Panc1 (cell line): ENCODE measurements around the gene SNRPD3. TPM values are rescaled to one million over a fixed set of nuclear protein-coding genes. Genes with fewer than 3 reads are reported as not detected.

ENCODE experiments used
- ATAC-seq: fragments of 200-7000 bp; cut with Tn5 transposase; 2 replicates; pipeline ENCODE4 v1.9.1; 2020; ENCODE audit warnings: mild to moderate bottlenecking, moderate library complexity
- Bru-seq: library from RNA; stranded (reverse); fragments of 400-500 nt; gene quantifications from one replicate; lab custom pipeline; 2021; lab: Mats Ljungman, UMichigan
- BruChase-seq, 2 experiments: library from RNA; stranded (reverse); fragments of 400-500 nt; gene quantifications; one replicate each; lab custom pipeline; 2021; lab: Mats Ljungman, UMichigan
- BruUV-seq: library from RNA; stranded (reverse); fragments of 400-500 nt; replicated peaks from 2 replicates; lab custom pipeline; 2021; lab: Mats Ljungman, UMichigan
- CTCF ChIA-PET: fragments of 300-600 bp; sonication (Branson Sonifier 250); formaldehyde crosslinking; loops from one replicate; lab custom pipeline; 2022; ENCODE audit warnings: antibody characterized with exemption; lab: Charles Lee
- POLR2A ChIA-PET: fragments of 300-600 bp; sonication (Branson Sonifier 250); formaldehyde crosslinking; loops from one replicate; lab custom pipeline; 2022; ENCODE audit warnings: antibody characterized with exemption; lab: Charles Lee
- DNase-seq: peaks from one replicate; pipeline ENCODE4 v3.0.0-alpha.2; 2010; ENCODE audit warnings: low read depth, low spot score
- H3K27ac ChIP-seq: 2 replicates; pipeline ENCODE4 v1.5.1; 2011; ENCODE audit warnings: mild to moderate bottlenecking, low read length, inconsistent platforms
- H3K27me3 ChIP-seq: fragments of 200-500 bp; sonication (Bioruptor generic); 2 replicates; pipeline ENCODE4 v1.6.0; 2014; ENCODE audit warnings: low read length, inconsistent platforms; ENCODE audit not compliant: control insufficient read depth, insufficient read depth
- H3K36me3 ChIP-seq: fragments of 200-500 bp; sonication (Bioruptor generic); 2 replicates; pipeline ENCODE4 v1.5.1; 2014; ENCODE audit warnings: inconsistent platforms, mild to moderate bottlenecking, low read length, moderate library complexity; ENCODE audit not compliant: control insufficient read depth, insufficient read depth
- H3K4me1 ChIP-seq: 2 replicates; pipeline ENCODE4 v1.5.1; 2011; ENCODE audit warnings: inconsistent platforms, mild to moderate bottlenecking, low read length, moderate library complexity; ENCODE audit not compliant: control insufficient read depth, insufficient read depth
- H3K4me3 ChIP-seq, 2 experiments: 2 replicates each; pipeline ENCODE4 v1.5.1; 2011 to 2012; ENCODE audit warnings: low read depth in 2 of 2, low read length in 2 of 2, mild to moderate bottlenecking in 2 of 2, inconsistent platforms in 1 of 2, moderate library complexity in 1 of 2
- H3K9me3 ChIP-seq: fragments of 200-500 bp; sonication (Bioruptor generic); 2 replicates; pipeline ENCODE4 v1.5.1; 2014; ENCODE audit warnings: low read depth, mild to moderate bottlenecking, inconsistent platforms, low read length, moderate library complexity; ENCODE audit not compliant: control insufficient read depth, insufficient read depth
- POLR2AphosphoS5 ChIP-seq: IDR thresholded peaks from 2 replicates; pipeline ENCODE4 v1.6.1; 2012; ENCODE audit warnings: mild to moderate bottlenecking, low read depth, low read length, moderate library complexity
- SIN3A ChIP-seq: IDR thresholded peaks from 2 replicates; pipeline ENCODE4 v1.6.1; 2012; ENCODE audit warnings: low read depth, mild to moderate bottlenecking, low read length, moderate library complexity, borderline replicate concordance; ENCODE audit not compliant: insufficient read depth
- TCF7L2 ChIP-seq: IDR thresholded peaks from 2 replicates; pipeline ENCODE4 v1.6.1; 2011; ENCODE audit warnings: mild to moderate bottlenecking, low read depth, low read length, inconsistent platforms
- in situ Hi-C: cut with HindIII; loops from 2 replicates; pipeline ENCODE4 v1.10.0; 2016; ENCODE audit warnings: low sequenced_read_pairs, low pct_unique_long_range_greater_than_20kb
- intact Hi-C: fragments of 100-400 bp; cut with micrococcal nuclease; formaldehyde crosslinking; loops from one replicate; pipeline ENCODE4 v1.10.0; 2022; ENCODE audit not compliant: unreplicated experiment
- long read RNA-seq: library from polyadenylated mRNA; unstranded; transcript quantifications from one replicate; pipeline ENCODE4 v2.0.0, GENCODE V29; 2021; ENCODE audit not compliant: unreplicated experiment
- polyA plus RNA-seq: library from polyadenylated mRNA; unstranded; fragments of >200 nt; gene quantifications from one replicate; pipeline ENCODE4 v1.2.1, GENCODE V29; 2012; ENCODE audit warnings: missing spikeins; ENCODE audit not compliant: insufficient read length
- total RNA-seq: library from RNA; stranded (reverse); gene quantifications from one replicate; pipeline ENCODE4 v1.2.1, GENCODE V29; 2021; ENCODE audit not compliant: unreplicated experiment
- TF ChIP-seq, protein P1 (sequence below), 2 experiments: IDR thresholded peaks; 2 replicates each; pipeline ENCODE4 v1.6.1; 2011 to 2012; ENCODE audit warnings: low read depth in 2 of 2, control low read depth in 1 of 2, low read length in 1 of 2, mild to moderate bottlenecking in 1 of 2, moderate library complexity in 1 of 2; ENCODE audit not compliant: insufficient read depth in 1 of 2
- TF ChIP-seq, protein P2 (sequence below): fragments of 450-650 bp; IDR thresholded peaks from 2 replicates; pipeline ENCODE4 v1.5.1; 2017; ENCODE audit warnings: mild to moderate bottlenecking

The SNRPD3 gene
- total RNA-seq = 89.4 TPM
- polyA plus RNA-seq = 131 TPM
- Bru-seq, nascent RNA = percentile 81 among the genes with signal in this experiment
- percentile 78 among the genes with signal in this experiment for BruChase-seq, experiment 1, labeled RNA remaining after a 2-hour chase
- BruChase-seq, experiment 2, labeled RNA remaining after a 6-hour chase = percentile 88 among the genes with signal in this experiment
- long read RNA-seq, transcript SNRPD3-201 (4 exons, 1,763 nt) = major isoform, 73 of 94 reads
- long read RNA-seq, partial matches to known transcripts = 17 of 94 reads
- long read RNA-seq, other reads (novel, unspliced or antisense) = 4 of 94 reads

DNA sequence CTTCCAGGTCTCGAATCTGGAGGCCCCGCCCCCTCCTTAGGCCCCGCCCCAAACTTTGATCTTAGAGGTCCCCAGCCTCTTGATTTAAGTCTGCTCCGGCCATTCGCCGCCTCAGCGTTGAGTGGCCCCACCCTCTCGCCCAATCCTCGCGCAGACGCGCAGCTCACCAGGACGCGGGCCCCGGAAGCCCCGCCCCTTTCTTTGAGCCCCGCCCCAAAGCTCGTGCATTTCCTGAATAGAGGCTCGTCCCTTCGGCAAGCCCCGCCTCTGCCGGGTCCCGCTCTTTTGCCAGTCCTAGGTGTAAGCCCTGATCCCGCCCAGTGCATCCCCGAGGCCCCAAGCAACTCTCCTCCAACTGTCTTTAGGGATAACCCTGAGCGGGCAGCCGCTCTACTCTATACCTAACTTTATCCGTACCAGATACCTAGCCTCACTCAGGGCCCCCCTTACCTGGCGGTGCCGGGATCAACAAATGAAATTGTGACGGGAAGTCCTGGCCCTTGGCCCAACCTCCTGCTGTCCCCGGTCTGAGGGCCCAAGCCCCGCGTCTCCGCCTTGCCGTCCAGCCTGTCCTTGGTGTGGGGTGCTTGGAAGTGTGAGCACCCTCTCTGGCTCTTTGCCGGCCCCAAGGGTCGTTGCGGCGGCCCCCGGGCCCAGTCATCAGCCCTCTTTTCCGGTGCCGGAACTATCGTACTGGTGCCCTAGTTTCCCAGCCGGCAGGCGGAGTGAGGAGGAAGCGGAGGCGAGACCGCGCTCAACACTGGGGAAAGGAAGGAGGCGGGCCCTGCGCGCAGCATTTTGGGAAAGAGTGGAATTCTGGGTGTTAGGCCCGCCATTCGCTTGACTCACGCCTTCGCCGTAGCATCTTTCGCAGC is at the start of gene SNRPD3:
Gene SNRPD3 (plus strand): TSS at position 835 of the 875 bp plus-strand sequence. CDS start 1,676 bp downstream, outside the sequence.
- TF ChIP-seq POLR2AphosphoS5 (peak; percentile 71), TCF7L2 (peak; percentile 57), SIN3A (0 out of 2 replicates have a peak, but pooled peaks have one; percentile 4)
- TF ChIP-seq, protein P1, sequence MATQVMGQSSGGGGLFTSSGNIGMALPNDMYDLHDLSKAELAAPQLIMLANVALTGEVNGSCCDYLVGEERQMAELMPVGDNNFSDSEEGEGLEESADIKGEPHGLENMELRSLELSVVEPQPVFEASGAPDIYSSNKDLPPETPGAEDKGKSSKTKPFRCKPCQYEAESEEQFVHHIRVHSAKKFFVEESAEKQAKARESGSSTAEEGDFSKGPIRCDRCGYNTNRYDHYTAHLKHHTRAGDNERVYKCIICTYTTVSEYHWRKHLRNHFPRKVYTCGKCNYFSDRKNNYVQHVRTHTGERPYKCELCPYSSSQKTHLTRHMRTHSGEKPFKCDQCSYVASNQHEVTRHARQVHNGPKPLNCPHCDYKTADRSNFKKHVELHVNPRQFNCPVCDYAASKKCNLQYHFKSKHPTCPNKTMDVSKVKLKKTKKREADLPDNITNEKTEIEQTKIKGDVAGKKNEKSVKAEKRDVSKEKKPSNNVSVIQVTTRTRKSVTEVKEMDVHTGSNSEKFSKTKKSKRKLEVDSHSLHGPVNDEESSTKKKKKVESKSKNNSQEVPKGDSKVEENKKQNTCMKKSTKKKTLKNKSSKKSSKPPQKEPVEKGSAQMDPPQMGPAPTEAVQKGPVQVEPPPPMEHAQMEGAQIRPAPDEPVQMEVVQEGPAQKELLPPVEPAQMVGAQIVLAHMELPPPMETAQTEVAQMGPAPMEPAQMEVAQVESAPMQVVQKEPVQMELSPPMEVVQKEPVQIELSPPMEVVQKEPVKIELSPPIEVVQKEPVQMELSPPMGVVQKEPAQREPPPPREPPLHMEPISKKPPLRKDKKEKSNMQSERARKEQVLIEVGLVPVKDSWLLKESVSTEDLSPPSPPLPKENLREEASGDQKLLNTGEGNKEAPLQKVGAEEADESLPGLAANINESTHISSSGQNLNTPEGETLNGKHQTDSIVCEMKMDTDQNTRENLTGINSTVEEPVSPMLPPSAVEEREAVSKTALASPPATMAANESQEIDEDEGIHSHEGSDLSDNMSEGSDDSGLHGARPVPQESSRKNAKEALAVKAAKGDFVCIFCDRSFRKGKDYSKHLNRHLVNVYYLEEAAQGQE (IDR thresholded peaks at IDR 0.05; ENCODE audit: insufficient read depth in 1 of 2, low read depth in 2 of 2, low read length in 1 of 2) = no peak
- TF ChIP-seq, protein P2, sequence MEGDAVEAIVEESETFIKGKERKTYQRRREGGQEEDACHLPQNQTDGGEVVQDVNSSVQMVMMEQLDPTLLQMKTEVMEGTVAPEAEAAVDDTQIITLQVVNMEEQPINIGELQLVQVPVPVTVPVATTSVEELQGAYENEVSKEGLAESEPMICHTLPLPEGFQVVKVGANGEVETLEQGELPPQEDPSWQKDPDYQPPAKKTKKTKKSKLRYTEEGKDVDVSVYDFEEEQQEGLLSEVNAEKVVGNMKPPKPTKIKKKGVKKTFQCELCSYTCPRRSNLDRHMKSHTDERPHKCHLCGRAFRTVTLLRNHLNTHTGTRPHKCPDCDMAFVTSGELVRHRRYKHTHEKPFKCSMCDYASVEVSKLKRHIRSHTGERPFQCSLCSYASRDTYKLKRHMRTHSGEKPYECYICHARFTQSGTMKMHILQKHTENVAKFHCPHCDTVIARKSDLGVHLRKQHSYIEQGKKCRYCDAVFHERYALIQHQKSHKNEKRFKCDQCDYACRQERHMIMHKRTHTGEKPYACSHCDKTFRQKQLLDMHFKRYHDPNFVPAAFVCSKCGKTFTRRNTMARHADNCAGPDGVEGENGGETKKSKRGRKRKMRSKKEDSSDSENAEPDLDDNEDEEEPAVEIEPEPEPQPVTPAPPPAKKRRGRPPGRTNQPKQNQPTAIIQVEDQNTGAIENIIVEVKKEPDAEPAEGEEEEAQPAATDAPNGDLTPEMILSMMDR = no peak
- ChIA-PET CTCF (interaction anchor here (0.6 kb wide), 1 partner anchor 132 kb away, joined by 8 read pairs; no protein-coding TSS in a partner anchor), POLR2A (interaction anchor here (0.6 kb wide), 2 partner anchors 139 to 540 kb away, joined by 5 to 7 read pairs; no protein-coding TSS in a partner anchor)
- H3K4me1 ChIP-seq = peaks cover 20% of the 10 kb centered on the region
- in situ Hi-C loops = no loop called here
- peaks cover 24% of the 10 kb centered on the region for H3K36me3 ChIP-seq
- intact Hi-C loops = no loop called here
- no peaks in the 10 kb centered on the region for H3K27me3 ChIP-seq
- H3K4me3 ChIP-seq = peak within 1 kb of the TSS; percentile 96 to 97
- H3K27ac ChIP-seq = peak within 1 kb of the TSS; percentile 95
- DNase-seq (peak; percentile 89), ATAC-seq (peak; percentile 93)
- no TSS peak for BruUV-seq
- H3K9me3 ChIP-seq = no peaks in the 10 kb centered on the region

DNA sequence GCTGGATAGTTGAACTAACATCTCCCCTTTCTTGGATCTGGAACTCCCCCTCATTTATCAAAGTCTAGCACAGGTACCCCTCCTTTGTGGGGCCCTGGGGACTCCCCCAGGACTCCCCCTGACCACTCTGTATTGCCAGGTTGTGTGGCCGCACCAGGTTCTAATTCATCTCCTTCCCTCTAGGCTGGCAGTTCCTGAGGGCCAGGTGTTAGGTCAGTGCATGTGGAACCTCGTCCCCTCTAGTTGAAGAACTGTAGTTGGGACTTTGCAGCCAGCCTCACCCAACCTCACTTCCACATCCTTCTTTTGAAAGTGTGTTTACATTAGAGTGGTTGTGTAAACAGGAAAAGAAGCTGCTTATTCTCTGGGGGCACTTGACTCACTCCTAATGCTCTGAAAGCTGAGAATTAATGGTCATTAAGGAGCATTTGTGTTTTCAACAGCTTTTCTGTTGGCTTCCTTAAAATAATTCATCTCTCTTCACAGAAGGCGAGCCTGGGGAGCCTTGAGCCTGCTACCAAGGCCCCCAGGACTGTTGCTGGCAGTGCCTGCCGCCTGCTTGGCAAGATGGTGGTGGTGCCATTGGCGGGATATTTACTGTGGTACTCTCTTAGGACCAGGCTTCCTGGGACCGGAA is 48.9 kb upstream of the SNRPD3 start:
- in situ Hi-C loops (no loop called here), intact Hi-C loops (no loop called here)
- H3K36me3 ChIP-seq = no peaks in the 10 kb centered on the region
- H3K9me3 ChIP-seq = no peaks in the 10 kb centered on the region
- ATAC-seq = peak; percentile 75
- no peak for DNase-seq
- no peaks in the 10 kb centered on the region for H3K27me3 ChIP-seq
- TF ChIP-seq, protein P1 (IDR thresholded peaks at IDR 0.05; ENCODE audit: insufficient read depth in 1 of 2, low read depth in 2 of 2, low read length in 1 of 2) = no peak
- TF ChIP-seq TCF7L2 (no peak), SIN3A (no peak), POLR2AphosphoS5 (no peak)
- TF ChIP-seq, protein P2 = no peak
- no TSS peak for BruUV-seq
- ChIA-PET POLR2A (interaction anchor here (0.6 kb wide), 1 partner anchor 359 kb away, joined by 3 read pairs; no protein-coding TSS in a partner anchor), CTCF (interaction anchor here (0.5 to 0.6 kb wide), 2 partner anchors 183 to 328 kb away, joined by 3 to 8 read pairs; no protein-coding TSS in a partner anchor)
- H3K27ac ChIP-seq = no peak overlapping the region
- H3K4me3 ChIP-seq = no peak overlapping the region
- H3K4me1 ChIP-seq = 0 out of 2 replicates have a peak, but pooled peaks cover 2% of the 10 kb centered on the region
